ENCODE results near the gene GPR180.
"Not testable (repeated sequence)": the region's sequence is repeated elsewhere in the genome, so short reads cannot be mapped to it uniquely, and the experiment has no call there.

The GPR180 gene

GRCh38 chr13:94622344-94622743, 20.7 kb downstream of the GPR180 start:
- no peak for DNase-seq (ENCODE audit: low read depth)
- H3K4me3 ChIP-seq (ENCODE audit: low read length), result no peak overlapping the region

GRCh38 chr13:94623316-94623715, 21.7 kb downstream of the GPR180 start:
- no peak for TF ChIP-seq CTCF (conservative IDR thresholded peaks at IDR 0.05; ENCODE audit: low read length)
- H3K4me3 ChIP-seq (ENCODE audit: low read length), result no peak overlapping the region
- DNase-seq (ENCODE audit: low read depth), result no peak

More at GRCh38 chr13:94622344-94622743, 20.7 kb downstream of the GPR180 start:
- TF ChIP-seq CTCF (conservative IDR thresholded peaks at IDR 0.05; ENCODE audit: low read length), result no peak

GRCh38 chr13:94630858-94631257, 29.2 kb downstream of the GPR180 start:
- no peak for TF ChIP-seq CTCF (conservative IDR thresholded peaks at IDR 0.05; ENCODE audit: low read length)
- H3K4me3 ChIP-seq (ENCODE audit: low read length), result no peak overlapping the region
- DNase-seq (ENCODE audit: low read depth), result no peak

GRCh38 chr13:94632226-94632980, 30.7 kb downstream of the GPR180 start:
- no peak for DNase-seq (ENCODE audit: low read depth)
- H3K4me3 ChIP-seq (ENCODE audit: low read length), result no peak overlapping the region
- no peak for TF ChIP-seq CTCF (conservative IDR thresholded peaks at IDR 0.05; ENCODE audit: low read length)

GRCh38 chr13:94636096-94636495, 34.4 kb downstream of the GPR180 start:
- not testable (repeated sequence) for DNase-seq (ENCODE audit: low read depth); H3K4me3 ChIP-seq (ENCODE audit: low read length)

GRCh38 chr13:94636942-94637578, 35.4 kb downstream of the GPR180 start:
- no peak overlapping the region for H3K4me3 ChIP-seq (ENCODE audit: low read length)
- no peak for TF ChIP-seq CTCF (conservative IDR thresholded peaks at IDR 0.05; ENCODE audit: low read length)
- DNase-seq (ENCODE audit: low read depth), result no peak

GRCh38 chr13:94637677-94638076, 36.0 kb downstream of the GPR180 start:
- DNase-seq (ENCODE audit: low read depth); H3K4me3 ChIP-seq (ENCODE audit: low read length): not testable (repeated sequence)

- peak; percentile 11 for DNase-seq (ENCODE audit: low read depth)
- no peak for TF ChIP-seq CTCF (conservative IDR thresholded peaks at IDR 0.05; ENCODE audit: low read length)
- H3K4me3 ChIP-seq (ENCODE audit: low read length), result no peak overlapping the region
These were observed 39.1 kb downstream of the GPR180 start for GRCh38 chr13:94640721-94641120.
